ENCODE data around the gene PCSK4.

GRCh38 chr19:1494115-1494815, 4.1 kb upstream of the PCSK4 start:
- no peak for TF ChIP-seq POLR2AphosphoS5 (IDR thresholded peaks at IDR 0.05; ENCODE audit: insufficient read depth in 1 of 2, low read depth in 1 of 2)
- TF ChIP-seq, protein P1, sequence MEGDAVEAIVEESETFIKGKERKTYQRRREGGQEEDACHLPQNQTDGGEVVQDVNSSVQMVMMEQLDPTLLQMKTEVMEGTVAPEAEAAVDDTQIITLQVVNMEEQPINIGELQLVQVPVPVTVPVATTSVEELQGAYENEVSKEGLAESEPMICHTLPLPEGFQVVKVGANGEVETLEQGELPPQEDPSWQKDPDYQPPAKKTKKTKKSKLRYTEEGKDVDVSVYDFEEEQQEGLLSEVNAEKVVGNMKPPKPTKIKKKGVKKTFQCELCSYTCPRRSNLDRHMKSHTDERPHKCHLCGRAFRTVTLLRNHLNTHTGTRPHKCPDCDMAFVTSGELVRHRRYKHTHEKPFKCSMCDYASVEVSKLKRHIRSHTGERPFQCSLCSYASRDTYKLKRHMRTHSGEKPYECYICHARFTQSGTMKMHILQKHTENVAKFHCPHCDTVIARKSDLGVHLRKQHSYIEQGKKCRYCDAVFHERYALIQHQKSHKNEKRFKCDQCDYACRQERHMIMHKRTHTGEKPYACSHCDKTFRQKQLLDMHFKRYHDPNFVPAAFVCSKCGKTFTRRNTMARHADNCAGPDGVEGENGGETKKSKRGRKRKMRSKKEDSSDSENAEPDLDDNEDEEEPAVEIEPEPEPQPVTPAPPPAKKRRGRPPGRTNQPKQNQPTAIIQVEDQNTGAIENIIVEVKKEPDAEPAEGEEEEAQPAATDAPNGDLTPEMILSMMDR (IDR thresholded peaks at IDR 0.05): no peak
- no peak for TF ChIP-seq POLR2A (IDR thresholded peaks at IDR 0.05)

All from vagina (tissue), 2 donors.